HepG2 (cell line): Measurements from ENCODE around the gene DAPK3. TPM values are rescaled to one million over a fixed set of nuclear protein-coding genes. Genes with fewer than 3 reads are reported as not detected.

ENCODE experiments used
- BCL3 ChIP-seq: sonication (generic); formaldehyde crosslinking; IDR thresholded peaks from 2 replicates; pipeline ENCODE4 v1.5.1; 2020; ENCODE audit warnings: mild to moderate bottlenecking, missing genetic modification reagents, moderate library complexity
- CEBPB ChIP-seq: IDR thresholded peaks from 2 replicates; pipeline ENCODE4 v1.6.1; 2011; ENCODE audit warnings: low read depth, low read length, improper control_type of control experiment, borderline replicate concordance
- ERF ChIP-seq: IDR thresholded peaks from 2 replicates; pipeline ENCODE4 v1.6.1; 2018; ENCODE audit warnings: missing biosample characterization, missing genetic modification reagents
- HES4 ChIP-seq: sonication (generic); formaldehyde crosslinking; IDR thresholded peaks from 2 replicates; pipeline ENCODE4 v1.9.0; 2021; ENCODE audit warnings: mild to moderate bottlenecking, missing genetic modification reagents, borderline replicate concordance
- HNF4A ChIP-seq: sonication (generic); formaldehyde crosslinking; IDR thresholded peaks from 2 replicates; pipeline ENCODE4 v1.4.0; 2020; ENCODE audit warnings: missing genetic modification reagents
- RXRB ChIP-seq: IDR thresholded peaks from 2 replicates; pipeline ENCODE4 v1.6.1; 2016; ENCODE audit warnings: borderline replicate concordance, missing genetic modification reagents, missing compliant biosample characterization
- SIN3B ChIP-seq: fragments of 150-350 bp; IDR thresholded peaks from 2 replicates; pipeline ENCODE4 v1.6.1; 2014; ENCODE audit warnings: low read length
- SMC3 ChIP-seq: IDR thresholded peaks from 2 replicates; pipeline ENCODE4 v1.6.1; 2011; ENCODE audit warnings: low read length, improper control_type of control experiment
- STAG1 ChIP-seq: sonication (generic); formaldehyde crosslinking; IDR thresholded peaks from 2 replicates; pipeline ENCODE4 v1.4.0; 2020; ENCODE audit warnings: missing genetic modification reagents
- TGIF2 ChIP-seq: IDR thresholded peaks from 2 replicates; pipeline ENCODE4 v1.6.1; 2016; ENCODE audit warnings: control low read depth, missing compliant biosample characterization
- ZFP1 ChIP-seq: IDR thresholded peaks from 2 replicates; pipeline ENCODE4 v1.6.1; 2016
- ZNF101 ChIP-seq: sonication (generic); formaldehyde crosslinking; IDR thresholded peaks from 2 replicates; pipeline ENCODE4 v1.4.0; 2020; ENCODE audit warnings: mild to moderate bottlenecking, low read depth, missing genetic modification reagents, borderline replicate concordance
- ZNF138 ChIP-seq: sonication (generic); formaldehyde crosslinking; IDR thresholded peaks from 2 replicates; pipeline ENCODE4 v1.5.0; 2020; ENCODE audit warnings: mild to moderate bottlenecking, low read depth, missing genetic modification reagents
- ZNF256 ChIP-seq: sonication (generic); formaldehyde crosslinking; conservative IDR thresholded peaks from 2 replicates; pipeline ENCODE4 v1.4.0; 2020; ENCODE audit warnings: missing genetic modification reagents
- ZNF446 ChIP-seq: sonication (generic); formaldehyde crosslinking; IDR thresholded peaks from 2 replicates; pipeline ENCODE4 v1.5.0; 2020; ENCODE audit warnings: mild to moderate bottlenecking, missing genetic modification reagents
- ZNF549 ChIP-seq: sonication (generic); formaldehyde crosslinking; IDR thresholded peaks from 2 replicates; pipeline ENCODE4 v1.5.0; 2020; ENCODE audit warnings: missing genetic modification reagents
- ZNF557 ChIP-seq: sonication (generic); formaldehyde crosslinking; IDR thresholded peaks from 2 replicates; pipeline ENCODE4 v1.4.0; 2020; ENCODE audit warnings: missing genetic modification reagents
- ZNF703 ChIP-seq: sonication (generic); formaldehyde crosslinking; IDR thresholded peaks from 2 replicates; pipeline ENCODE4 v1.5.1; 2020; ENCODE audit warnings: missing genetic modification reagents, mild to moderate bottlenecking, moderate library complexity, borderline replicate concordance
- ZNF768 ChIP-seq: sonication (generic); formaldehyde crosslinking; IDR thresholded peaks from 2 replicates; pipeline ENCODE4 v1.4.0; 2020; ENCODE audit warnings: missing genetic modification reagents
- ZNF790 ChIP-seq: sonication (generic); formaldehyde crosslinking; IDR thresholded peaks from 2 replicates; pipeline ENCODE4 v1.8.0; 2022; ENCODE audit warnings: missing genetic modification reagents, mild to moderate bottlenecking, borderline replicate concordance
- ZNF878 ChIP-seq: sonication (generic); formaldehyde crosslinking; IDR thresholded peaks from 2 replicates; pipeline ENCODE4 v1.8.1; 2023; ENCODE audit warnings: mild to moderate bottlenecking, missing genetic modification reagents, moderate library complexity
- ZSCAN5A ChIP-seq: sonication (generic); formaldehyde crosslinking; IDR thresholded peaks from 2 replicates; pipeline ENCODE4 v1.8.0; 2022; ENCODE audit warnings: mild to moderate bottlenecking, missing genetic modification reagents, borderline replicate concordance
- polyA plus RNA-seq, 8 experiments: library from polyadenylated mRNA; depleted of rRNA in 3 of 8; stranded (reverse) in 7 of 8; unstranded in 1 of 8; fragments of >200 nt; fragmentation: Illumina TruSeq in 4 of 8; extraction: Trizol in 4 of 8; gene quantifications; 2 replicates each; pipeline versions ENCODE4 v1.2.1 to v1.2.3, GENCODE V29; 2011 to 2016; ENCODE audit warnings: low read depth in 4 of 8, missing spikeins in 1 of 8, mixed read lengths in 1 of 8; ENCODE audit not compliant: insufficient read depth in 1 of 8
- total RNA-seq, 5 experiments: library from RNA; depleted of rRNA; stranded (reverse); fragments of >200 nt; fragmentation: Illumina TruSeq; extraction: Trizol; gene quantifications; 2 replicates each; pipeline ENCODE4 v1.2.3, GENCODE V29; 2016; ENCODE audit warnings: low read depth in 1 of 5
- TF ChIP-seq, protein P1 (sequence below): sonication (generic); formaldehyde crosslinking; conservative IDR thresholded peaks from 2 replicates; pipeline ENCODE4 v1.8.0; 2022; ENCODE audit warnings: low read depth, missing genetic modification reagents
- TF ChIP-seq, protein P2 (sequence below): sonication (generic); formaldehyde crosslinking; IDR thresholded peaks from 2 replicates; pipeline ENCODE4 v1.5.1; 2020; ENCODE audit warnings: missing genetic modification reagents, mild to moderate bottlenecking, borderline replicate concordance
- TF ChIP-seq, protein P3 (sequence below): sonication (generic); formaldehyde crosslinking; IDR thresholded peaks from 2 replicates; pipeline ENCODE4 v1.5.0; 2020; ENCODE audit warnings: mild to moderate bottlenecking, missing genetic modification reagents, moderate library complexity

Gene DAPK3
- total and polyA plus RNA-seq, 2 of the 13 experiments (the other 11 are each of a cell fraction or from before 2014, with no cell fraction given), result 30.5 to 37.3 TPM

- TF ChIP-seq ZNF878, result no peak
- TF ChIP-seq, protein P1, sequence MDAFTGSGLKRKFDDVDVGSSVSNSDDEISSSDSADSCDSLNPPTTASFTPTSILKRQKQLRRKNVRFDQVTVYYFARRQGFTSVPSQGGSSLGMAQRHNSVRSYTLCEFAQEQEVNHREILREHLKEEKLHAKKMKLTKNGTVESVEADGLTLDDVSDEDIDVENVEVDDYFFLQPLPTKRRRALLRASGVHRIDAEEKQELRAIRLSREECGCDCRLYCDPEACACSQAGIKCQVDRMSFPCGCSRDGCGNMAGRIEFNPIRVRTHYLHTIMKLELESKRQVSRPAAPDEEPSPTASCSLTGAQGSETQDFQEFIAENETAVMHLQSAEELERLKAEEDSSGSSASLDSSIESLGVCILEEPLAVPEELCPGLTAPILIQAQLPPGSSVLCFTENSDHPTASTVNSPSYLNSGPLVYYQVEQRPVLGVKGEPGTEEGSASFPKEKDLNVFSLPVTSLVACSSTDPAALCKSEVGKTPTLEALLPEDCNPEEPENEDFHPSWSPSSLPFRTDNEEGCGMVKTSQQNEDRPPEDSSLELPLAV (CRISPR knock-in tag), result no peak
- TF ChIP-seq RXRB (CRISPR knock-in tag), result peak; percentile 97
- peak; percentile 16; the same call in 1 of the 2 replicates for TF ChIP-seq HNF4A (CRISPR knock-in tag)
- TF ChIP-seq HES4, result no peak
- no peak for TF ChIP-seq ZNF446 (CRISPR knock-in tag)
- TF ChIP-seq ZNF138 (CRISPR knock-in tag), result no peak
- peak; percentile 43; the same call in 1 of the 2 replicates for TF ChIP-seq CEBPB
- TF ChIP-seq ZNF256 (CRISPR knock-in tag), result no peak
- no peak for TF ChIP-seq ERF
- no peak for TF ChIP-seq ZNF703 (CRISPR knock-in tag)
- no peak for TF ChIP-seq SIN3B
- no peak for TF ChIP-seq ZFP1
- peak; percentile 33; the same call in 1 of the 2 replicates for TF ChIP-seq SMC3
- peak; percentile 73 for TF ChIP-seq STAG1
- no peak for TF ChIP-seq ZSCAN5A
- TF ChIP-seq ZNF549 (CRISPR knock-in tag), result no peak
- TF ChIP-seq ZNF101, result no peak
- no peak for TF ChIP-seq TGIF2
- TF ChIP-seq, protein P2, sequence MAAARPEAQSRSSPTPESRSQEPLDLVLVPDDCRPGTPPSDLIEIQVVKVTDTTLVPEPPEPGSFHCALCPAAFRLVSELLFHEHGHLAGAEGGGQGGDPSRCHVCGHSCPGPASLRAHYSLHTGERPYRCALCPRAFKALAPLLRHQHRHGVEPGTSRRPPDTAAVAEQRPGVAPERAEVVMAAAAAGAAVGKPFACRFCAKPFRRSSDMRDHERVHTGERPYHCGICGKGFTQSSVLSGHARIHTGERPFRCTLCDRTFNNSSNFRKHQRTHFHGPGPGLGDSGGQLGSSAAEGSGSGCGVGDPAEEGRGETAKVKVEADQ, result 0 out of 2 replicates have a peak, but pooled peaks have one; percentile 30
- TF ChIP-seq ZNF557 (CRISPR knock-in tag), result no peak
- TF ChIP-seq, protein P3, sequence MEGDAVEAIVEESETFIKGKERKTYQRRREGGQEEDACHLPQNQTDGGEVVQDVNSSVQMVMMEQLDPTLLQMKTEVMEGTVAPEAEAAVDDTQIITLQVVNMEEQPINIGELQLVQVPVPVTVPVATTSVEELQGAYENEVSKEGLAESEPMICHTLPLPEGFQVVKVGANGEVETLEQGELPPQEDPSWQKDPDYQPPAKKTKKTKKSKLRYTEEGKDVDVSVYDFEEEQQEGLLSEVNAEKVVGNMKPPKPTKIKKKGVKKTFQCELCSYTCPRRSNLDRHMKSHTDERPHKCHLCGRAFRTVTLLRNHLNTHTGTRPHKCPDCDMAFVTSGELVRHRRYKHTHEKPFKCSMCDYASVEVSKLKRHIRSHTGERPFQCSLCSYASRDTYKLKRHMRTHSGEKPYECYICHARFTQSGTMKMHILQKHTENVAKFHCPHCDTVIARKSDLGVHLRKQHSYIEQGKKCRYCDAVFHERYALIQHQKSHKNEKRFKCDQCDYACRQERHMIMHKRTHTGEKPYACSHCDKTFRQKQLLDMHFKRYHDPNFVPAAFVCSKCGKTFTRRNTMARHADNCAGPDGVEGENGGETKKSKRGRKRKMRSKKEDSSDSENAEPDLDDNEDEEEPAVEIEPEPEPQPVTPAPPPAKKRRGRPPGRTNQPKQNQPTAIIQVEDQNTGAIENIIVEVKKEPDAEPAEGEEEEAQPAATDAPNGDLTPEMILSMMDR (CRISPR knock-in tag), result peak; percentile 72
- TF ChIP-seq ZNF790 (CRISPR knock-in tag), result no peak
- TF ChIP-seq ZNF768 (CRISPR knock-in tag), result no peak
- no peak for TF ChIP-seq BCL3 (CRISPR knock-in tag)
These were observed 15.6 kb upstream of the DAPK3 start (continued) for GRCh38 chr19:3986260-3987041.
